Nucleus accumbens (tissue), 56 donors: Measurements from ENCODE around the gene ELK4.

Experiments used
- DNase-seq, 56 donors: peaks; one replicate each; lab custom pipeline; 2025; lab: John Stamatoyannopoulos, UW

ELK4 gene

DNA sequence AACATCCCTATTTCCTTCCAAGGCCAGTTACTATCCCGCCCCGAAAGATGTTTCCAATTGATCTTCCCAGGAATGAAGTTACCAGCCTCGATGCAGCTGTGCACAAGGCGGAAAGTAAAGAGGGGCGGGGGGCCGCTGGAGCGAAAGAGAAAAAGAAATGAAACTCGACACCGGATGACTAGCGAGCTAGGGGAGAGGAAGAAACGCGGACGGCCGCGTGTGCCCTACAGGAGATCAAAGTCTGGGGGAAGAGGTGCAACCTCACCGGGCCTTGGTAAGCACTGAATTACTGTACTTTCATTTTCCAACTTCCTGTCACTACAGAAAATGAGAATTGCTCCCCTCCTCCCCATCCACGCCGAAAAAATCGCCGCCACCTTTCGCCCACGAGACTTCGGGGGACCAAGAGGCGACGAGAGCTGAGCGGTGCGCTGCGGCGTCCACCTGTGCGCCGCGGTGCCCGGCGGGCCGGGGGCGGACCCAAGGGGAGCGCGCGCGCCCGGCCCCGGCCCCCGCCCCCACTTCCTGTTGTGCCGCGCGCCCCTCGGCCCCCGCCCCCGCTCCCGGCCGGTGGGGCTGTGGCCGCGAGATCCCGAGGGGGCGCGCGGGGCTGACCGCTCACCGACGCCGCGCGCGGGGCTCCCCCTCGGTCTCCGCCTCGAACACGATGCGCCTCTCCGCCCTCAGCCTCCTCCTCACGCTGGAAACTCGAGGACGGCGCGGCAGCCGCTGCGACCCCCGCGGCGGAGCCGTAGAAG lies 622 bp downstream of the ELK4 start:
- DNase-seq: peak in 40 of 56 donors; percentile 6 to 71 (median 48)

DNA sequence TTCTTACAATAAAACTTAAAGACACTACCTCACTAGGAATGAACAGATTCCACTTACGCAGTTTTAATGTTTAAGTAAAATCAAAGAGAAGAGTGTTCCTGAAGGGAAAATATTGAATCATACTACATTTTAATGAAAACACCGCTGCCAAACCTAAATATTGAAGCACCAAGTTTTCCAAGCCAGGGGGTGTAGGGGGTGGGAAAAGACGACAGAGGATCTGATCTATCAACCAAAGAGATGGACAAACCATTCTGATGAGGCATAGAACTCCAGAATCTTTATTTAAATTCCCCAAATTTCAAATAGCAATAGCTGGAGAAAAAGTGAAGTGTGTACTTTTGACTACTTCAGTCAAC lies 1.2 kb downstream of the ELK4 start:
- DNase-seq: no peak

DNA sequence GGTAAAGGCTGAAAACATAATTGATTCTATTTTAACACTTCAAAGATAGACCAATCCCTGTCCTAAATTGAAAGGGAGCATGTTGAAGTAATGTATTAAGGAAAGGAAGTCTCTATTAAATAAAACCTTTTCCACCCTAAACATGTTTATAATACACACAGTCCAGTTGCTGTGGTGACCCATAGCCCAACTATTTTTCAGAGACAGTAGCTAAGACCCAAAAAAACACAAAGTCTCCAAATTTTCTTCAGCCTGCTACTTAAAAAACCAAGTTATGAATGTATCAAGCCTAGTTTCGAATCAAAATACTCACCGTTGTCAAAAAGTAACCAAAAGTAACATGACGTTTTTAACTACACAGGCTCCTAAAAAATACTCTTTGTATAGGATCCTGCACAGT lies 1.6 kb downstream of the ELK4 start:
- no peak for DNase-seq

DNA sequence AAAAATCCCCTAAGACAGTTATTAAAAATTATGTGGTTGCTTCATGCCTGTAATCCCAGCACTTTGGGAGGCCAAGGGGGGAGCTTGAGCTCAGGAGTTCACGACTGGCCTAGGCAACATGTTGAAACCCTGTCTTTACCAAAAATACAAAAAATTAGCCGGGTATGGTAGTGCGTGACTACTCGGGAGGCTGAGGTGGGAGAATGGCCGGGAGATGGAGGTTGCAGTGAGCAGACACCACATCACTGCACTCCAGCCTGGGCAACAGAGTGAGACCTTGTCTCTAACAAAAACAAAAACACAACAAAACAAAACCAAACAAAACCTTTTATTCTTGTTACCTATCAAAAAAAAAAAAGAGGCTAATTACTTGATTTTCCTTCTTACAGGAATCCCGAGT lies 2.1 kb downstream of the ELK4 start:
- DNase-seq: no peak

DNA sequence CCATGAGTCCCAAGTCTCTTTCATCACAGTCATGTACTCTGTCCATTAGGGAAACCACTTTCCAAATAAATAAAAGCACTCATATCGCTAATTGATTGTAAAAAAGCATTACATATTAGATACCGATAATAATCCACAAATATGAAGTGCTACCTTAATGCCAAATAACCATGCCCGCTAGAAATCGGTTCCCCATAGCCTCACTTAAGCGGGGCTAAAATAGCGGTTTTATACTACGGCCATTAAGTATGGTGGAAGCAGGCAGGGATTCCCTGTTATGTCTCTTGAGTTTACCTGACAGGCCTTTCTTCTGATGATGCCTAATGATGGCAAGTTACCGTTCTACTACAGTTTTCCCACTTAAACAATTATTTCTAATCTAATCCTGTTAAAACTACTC lies 3.9 kb downstream of the ELK4 start:
- DNase-seq: no peak

DNA sequence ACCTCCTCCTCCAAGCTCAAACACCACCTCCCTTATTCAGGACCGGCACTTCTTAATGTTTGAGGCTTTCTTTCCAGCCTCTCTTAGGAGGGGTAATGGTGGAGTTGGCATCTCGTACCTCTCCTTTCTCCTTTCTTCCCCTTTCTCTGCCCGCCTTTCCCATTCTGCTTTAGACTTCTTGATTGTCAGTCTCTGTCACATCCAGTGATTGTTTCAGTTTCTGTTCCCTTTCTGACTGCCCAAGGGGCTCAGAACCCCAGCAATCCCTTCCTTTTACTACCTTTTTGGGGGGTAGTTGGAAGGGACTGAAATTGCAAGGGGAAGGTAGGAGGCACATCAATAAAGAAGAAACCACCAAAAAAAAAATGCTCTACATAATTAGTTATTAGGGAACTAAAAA lies 5.6 kb downstream of the ELK4 start:
- DNase-seq: no peak

DNA sequence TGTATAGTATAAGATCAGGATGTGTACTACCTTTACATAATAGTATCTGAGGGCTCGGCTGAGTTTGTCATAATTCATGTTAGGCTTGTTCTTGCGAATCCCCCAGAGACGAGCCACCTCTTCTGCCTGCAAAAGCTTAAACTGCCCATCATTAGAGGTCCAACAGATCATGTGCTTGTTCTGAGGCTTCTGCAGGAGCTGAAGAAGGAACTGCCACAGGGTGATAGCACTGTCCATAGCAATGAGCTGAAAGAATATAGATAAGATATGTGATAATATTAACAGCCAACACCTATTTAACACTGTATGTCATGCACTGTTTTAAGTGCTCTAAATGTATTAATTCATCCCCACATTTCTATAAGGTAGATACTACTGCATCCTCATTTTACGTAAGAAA lies 8.2 kb downstream of the ELK4 start:
- DNase-seq: no peak

DNA sequence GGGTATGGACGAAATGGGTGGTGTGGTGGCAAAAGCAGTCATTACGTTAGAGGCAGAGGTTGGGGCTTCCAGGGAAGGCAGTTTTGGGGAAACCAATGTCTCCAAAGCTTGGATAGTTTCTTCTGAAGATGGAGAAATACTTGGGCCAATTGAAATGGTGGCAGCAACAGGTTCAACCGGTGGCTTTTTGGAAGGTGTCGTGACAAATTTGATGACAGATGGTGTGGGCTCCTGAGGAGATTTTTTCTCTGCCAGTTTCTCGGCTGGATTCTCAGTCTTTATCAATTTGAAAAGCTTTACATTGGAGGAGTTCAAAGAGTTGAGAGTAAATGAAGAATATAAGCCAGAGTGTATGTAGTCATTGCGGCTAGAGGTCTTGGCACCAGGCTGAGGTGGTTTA lies 11.5 kb downstream of the ELK4 start:
- no peak for DNase-seq

DNA sequence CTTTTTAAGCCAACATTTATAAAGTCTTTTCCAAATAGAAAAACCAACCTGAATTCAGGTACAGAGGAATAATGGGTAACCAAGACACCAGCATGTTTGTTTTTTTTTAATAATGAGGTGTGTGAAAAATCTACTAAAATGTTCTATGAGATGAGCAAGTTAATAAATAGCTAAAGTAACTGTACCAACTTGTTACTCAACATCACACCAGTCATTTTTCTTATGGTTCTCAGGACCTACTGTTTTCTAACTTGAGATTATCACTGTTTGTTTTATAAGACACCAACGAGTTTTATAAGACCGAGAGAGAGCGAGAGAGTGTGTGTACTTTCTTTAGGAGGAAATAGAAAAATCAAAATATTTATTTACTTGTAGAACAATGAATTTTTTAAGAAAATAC lies 12.4 kb downstream of the ELK4 start:
- no peak for DNase-seq

DNA sequence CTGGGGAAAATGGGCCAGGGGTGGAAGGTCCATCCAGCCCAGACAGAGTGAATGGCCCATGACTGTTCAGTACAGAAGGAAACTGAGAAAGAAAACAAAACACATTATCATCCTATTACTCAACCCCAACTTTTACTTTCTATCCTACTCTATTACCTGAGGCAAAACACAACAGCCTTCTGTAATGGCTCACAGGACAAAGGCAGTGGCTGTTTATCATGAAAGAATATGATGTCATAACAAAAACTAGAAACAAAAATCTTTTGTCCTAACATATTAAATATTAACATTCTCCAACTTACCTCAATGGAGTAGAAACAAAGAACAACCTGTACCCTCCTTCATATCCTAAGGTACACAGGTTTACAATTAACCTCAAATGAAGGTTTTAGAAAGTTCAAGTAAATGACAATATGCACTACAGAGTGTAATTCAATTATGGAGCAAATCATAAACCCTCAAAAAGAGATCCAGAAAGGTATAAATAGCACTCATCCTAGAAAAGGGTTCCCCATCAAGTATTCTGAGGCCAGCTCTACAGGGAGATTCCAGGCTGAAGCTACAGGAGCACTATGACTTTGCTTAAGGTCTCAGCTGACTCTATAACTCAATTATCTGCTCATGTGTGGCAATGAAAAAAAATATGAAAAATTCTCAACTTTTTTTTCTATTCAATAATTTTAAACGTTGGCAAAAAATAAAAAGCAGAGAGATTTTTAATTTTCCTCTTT lies 15.1 kb downstream of the ELK4 start:
- DNase-seq: no peak

DNA sequence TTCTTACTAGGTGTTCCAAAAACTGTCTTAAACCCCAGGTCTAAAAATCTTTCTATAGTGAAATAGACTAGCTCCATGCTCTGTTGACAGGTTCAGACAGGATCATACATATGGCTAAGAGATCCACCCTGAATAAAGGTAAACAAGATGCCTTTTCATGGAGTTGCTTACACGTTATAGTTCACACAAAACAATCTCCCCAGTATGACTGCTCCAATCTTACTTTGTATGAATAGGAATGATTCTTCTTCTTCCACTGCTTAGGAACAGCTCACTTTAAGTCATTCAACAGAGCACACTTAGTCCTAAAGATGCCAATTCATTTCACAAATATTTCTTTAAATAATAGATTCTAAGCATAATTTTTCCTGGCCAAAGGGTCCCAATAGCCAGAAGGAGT lies 16.0 kb downstream of the ELK4 start:
- no peak for DNase-seq

DNA sequence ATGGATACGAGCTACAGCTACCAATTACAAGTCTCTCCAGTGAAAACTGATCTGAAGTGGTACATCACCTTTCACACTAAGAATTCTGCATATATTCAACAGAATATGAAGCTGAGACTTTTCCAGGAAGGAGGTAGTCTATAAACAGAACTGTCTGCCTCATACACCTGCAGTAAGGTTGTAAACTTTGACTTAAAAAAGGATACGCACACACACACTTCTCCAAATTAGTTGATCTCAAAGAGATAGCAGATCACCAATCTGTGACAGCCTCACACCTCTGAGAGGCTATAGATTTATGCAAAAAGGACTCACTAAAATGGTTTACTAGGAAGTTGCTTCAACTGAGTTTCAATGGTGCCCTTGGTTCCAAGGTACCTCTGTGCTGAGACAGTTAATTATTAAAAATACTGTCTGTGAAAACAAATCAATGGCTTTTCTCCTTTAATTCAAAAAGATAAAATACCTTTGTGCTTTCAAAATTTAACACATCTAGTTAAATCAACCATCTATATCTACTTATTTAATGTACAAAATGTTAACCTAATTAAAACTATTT lies 17.9 kb downstream of the ELK4 start:
- no peak for DNase-seq

DNA sequence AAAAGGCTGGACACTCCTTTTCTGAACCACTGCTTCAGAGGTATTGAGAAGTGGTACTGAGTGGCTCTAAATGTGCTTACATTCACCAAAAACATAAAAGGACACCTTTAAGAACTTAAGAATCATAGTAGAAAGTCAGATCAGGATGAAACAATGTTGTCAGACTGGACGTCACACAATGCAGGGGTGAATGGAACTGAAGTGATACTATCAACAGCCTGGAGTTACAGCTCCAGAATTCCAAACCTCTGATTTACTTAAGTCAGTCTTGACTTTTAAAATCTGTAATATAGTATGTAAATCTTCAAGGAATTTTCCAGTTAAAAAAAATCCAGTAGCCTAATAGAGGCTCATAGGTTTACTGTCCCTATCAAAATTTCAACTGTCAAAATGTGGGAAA lies 19.3 kb downstream of the ELK4 start:
- DNase-seq: no peak

DNA sequence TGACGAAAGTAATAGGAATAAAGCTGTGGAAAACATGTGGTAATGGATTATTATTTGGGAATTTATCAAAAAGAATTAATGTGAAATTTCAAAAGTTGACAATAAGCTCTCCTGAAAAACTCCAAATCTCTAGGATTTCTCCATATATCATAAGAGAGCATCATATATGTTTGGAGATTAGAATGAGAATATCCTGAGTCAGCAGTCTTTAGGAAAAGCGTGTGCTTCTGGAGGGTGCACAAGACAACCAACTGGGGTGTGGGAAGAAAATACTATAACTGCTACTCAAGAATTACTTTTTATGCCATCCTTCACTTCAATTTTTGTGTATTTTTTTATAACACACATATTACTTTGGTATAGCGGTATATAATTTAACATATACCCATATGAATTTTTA lies 19.7 kb downstream of the ELK4 start:
- DNase-seq: no peak

DNA sequence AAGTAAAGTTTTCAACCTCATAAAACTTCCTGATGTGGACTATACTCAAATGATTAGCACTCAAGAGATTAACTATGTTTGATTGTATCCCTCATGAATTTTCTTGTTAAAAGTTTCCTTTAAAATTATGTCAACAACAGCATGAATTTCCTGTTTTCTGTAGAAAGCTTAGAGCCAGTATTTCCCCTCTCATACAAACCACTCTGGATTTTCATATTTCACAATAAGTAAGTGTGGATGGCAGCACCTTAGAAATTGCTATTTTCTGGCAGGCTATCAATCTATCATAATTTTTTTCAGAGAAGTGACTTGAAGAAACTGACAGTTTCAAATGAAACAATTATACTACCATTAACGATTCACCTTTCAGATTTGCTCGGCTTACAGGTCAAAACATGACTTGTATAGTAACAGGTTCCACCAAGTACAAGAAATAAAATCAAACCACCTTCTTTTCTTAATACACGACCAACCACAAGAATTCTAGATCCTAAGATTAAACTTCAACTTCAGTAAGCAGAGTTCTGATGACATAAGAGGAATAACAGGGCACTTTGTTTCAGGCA lies 20.8 kb downstream of the ELK4 start:
- no peak for DNase-seq

DNA sequence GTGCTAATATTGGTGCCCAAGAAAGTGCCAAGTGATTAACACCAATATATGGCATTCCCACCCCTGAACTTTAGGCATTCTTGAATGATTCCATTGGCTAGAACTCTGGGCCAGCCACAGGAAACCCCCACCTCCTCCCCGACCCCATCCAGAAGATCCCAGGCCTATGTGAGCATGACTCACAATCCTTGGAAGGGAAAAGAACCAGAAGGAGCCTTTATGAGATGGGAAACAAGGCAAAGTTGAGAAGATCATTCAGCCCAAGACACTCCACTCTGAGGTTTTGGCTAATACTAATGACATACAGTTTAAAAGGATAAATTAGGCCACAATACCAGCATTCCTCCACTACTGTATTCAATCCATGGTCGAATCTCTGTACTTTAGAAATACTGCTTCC lies 21.8 kb downstream of the ELK4 start:
- no peak for DNase-seq

DNA sequence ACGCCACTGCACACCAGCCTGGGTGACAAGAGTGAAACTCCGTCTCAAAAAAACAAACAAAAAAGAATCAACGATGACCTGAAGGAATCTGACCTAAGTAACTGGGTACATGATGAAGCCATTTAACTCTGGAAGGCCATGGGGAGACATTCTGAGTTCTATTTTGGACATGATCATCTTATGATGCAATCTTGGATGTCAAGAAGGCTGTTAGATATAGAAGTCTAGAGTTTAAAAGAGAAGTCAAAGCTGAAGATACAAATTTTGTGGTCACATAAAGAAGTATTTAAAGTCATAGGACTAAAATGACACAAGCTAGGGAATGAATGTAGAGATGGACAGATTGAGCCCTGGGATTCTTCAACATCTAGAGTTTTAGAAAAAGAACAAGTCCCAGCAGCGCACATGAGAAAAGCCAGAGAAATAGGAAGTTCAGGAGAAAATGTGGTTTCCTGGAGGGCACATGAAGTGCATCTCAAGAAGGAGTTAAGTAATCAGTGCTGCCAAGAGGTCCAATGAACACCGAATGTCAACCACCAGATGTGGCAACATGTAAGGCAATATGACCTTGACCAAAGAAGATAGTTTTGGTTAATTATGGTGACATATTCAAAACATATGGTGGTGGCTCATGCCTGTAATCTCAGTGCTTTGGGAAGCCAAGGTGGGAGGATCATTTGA lies 26.8 kb downstream of the ELK4 start:
- DNase-seq: no peak

DNA sequence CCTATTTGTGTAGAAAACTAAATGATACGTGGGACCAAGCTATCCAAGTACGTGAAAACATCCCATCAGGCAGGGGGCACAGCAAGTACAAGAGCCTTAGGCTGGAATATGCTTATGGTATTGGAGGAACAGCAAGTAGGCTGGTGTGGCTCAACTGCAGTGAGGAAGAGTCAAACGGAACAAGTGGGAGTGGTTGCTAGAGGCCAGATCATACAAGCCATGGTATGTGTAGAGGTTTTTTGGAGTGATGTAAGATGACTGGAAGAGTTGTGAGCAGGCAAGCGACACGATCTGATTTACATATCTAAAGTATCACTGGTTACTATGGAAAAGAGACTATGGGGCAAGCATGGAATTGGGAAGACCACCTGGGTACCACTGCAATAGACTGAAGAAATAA lies 27.8 kb downstream of the ELK4 start:
- DNase-seq: no peak

DNA sequence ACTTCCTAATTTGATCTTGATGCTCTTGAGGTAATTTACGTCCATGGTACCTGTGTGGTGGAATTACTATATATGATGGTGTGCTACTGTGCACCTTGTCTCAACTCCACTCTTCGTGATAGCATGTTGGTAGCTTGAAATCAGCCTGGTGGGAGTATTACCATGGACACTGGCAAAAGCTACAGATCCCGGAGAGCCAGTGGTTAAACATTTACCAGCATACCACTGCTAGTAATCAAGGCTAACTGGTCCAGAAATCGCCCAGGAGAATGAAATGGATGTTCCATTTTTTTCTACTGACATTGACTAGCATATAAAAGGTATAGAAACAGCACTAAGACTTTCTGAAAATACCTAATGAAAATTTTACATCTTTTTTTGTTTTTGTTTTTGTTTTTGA lies 30.6 kb downstream of the ELK4 start:
- no peak for DNase-seq

DNA sequence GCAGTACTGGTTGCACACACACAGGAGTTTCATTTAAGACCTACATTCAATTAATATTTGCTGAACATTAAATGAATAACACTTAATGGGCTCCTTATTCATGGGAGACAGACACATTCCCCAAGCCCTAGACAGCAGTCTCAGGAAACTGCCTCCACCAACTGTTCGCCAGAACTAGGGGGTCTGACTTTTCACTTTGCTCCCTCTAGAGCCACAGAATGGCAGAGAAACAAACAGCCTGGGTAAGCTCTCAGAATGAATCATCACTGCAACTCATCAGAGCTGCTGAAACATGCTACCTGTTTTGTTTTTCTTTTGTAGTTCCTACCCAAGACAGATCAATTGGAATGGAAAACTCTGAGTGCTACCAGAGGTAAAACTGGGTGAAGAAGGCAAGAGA lies 31.7 kb downstream of the ELK4 start:
- DNase-seq: no peak

DNA sequence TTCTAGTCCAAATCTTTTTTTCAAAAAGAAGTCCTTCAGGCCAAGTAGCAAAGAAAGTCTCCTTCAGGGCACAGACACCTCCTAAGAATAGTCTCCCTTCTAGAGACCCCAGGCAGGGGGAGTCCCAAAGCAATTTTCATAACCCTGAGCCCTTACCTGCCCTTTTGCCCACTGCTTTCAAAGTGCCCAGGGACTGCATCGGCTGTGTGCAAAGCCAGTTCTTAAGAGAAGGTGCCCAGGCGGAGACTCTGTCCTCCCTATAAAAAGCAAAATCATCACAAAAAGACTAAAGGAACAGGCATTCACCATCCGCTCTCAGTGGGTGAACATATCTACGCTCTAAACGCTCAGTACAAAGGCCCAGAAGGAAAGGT lies 32.2 kb downstream of the ELK4 start:
- no peak for DNase-seq
